Hematopoietic multipotent progenitor cell treated with erythropoietin and hydrocortisone succinate and interleukin-3 and kit ligand, for 8 days (in vitro differentiated cells): ENCODE data around the gene R3HDM4.
"Not testable (repeated sequence)": the region's sequence is repeated elsewhere in the genome, so short reads cannot be mapped to it uniquely, and the experiment has no call there.

Experiments
- DNase-seq: peaks from one replicate; pipeline ENCODE4 v3.0.0-alpha.2; 2015

The R3HDM4 gene

DNA sequence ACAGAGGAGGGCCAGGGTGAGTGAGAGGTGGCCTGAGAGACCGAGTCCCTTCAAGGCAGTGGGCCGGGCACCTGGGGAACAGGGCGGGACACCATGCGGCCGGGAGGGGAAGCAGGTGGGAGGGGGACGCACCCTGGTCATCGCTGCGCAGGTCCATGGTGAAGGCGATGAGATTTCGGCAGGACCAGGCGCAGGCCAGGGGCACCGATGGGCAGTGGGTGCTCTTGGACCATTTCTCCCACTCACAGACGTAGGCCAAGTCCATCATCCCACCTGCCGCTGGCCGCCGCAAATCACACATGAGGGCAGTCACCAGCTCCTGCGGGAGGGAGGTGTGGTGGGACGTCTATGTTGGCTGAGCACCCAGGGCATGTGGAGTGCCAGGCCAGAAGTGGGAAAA lies 22.2 kb downstream of the R3HDM4 start:
- no peak for DNase-seq

DNA sequence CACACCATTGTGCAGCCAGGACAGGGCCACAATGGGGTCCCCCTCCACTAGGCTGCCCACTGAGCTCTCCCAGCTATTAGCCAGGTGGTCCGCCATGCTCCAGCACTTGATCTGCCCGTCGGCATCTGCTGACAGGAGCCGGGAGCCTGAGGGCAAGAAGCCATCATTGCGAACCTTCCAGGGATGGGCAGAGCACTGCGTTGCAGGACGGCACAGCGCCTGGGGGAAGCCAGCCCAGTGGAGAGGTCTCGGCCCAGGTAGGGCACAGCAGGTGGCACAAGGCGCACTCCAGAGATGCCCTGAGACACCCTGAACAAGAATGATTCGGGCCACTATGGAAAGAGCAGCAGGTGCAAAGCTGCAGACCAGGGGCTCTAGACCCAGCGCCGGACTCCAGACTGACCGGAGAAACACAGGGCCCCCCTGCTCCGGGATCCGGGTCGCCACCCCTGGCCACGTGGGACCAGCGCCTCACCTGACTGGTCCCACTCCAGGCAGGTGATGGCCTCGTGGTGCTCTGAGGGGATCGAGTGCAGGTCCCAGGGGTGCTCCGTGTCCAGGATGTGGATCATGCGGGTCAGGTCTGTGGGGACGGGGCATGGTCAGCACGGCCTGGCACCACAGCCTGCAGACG lies 23.2 kb downstream of the R3HDM4 start:
- no peak for DNase-seq

DNA sequence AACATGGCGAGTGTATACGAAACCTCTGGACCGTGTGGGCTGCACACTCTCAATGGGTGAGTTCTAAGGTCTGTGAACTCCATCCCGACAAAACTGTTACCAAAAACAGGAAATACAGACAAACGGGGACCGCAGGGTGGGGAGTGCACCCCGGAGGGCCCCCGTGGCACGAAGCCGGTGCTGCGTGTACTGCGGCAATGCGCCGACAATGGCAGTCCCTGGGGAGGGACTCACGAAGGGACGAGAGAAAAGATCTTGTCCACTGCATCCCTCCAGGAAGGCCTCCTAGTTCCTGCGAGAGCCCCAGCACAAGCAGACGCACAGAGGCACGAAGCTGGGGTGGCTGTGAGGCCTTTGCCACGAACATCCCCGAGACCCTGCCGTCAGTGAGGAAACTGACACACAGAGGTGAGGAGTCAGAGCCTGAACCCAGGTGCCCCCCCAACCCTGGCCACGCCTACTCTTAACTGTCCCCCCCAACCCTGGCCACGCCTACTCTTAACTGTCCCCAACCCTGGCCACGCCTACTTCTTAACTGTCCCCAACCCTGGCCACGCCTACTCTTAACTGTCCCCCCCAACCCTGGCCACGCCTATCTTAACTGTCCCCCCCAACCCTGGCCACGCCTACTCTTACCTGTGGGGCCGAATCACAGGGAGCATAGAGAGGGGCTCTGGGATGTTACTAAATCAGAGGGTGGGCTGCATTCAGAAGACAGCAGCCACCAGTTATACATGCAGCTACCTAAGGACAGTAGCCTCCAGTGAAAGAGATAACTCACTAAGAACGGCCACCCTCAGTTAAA lies 24.2 kb downstream of the R3HDM4 start:
- DNase-seq: peak; percentile 69

DNA sequence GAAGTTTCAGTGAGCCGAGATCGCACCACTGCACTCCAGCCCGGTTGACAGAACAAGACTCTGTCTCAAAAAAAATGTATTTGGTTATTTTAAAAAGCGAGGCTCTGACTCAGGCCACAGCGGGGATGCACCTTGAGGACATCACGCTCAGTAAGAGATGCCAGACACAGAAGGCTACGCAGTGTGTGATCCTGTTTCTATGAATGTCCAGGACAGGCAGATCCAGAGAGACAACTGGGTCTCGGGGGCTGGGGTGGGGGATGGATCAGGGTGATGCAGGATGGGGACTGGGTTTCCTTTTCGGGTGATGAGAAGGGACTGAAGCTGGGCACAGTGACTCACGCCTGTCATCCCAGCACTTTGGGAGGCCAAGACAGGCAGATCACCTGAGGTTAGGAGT lies 25.4 kb downstream of the R3HDM4 start:
- DNase-seq: no peak

DNA sequence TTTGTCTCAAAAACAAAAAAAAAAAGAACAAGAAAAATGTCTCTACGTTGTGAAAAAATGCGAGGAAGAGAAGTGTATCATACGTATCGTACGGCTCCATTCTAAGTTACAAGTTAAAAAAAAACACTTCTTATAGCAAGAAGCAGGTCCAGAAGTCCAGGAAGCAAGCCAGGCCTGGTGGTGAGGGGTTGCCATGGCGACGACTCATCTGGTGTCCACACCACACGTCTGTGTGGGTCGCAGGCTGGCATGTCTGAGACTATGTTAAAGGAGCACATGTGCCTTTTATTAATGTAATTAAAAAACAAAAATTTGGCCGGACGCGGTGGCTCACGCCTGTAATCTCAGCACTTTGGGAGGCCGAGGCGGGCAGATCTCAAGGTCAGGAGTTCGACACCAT lies 25.9 kb downstream of the R3HDM4 start:
- DNase-seq: no peak

DNA sequence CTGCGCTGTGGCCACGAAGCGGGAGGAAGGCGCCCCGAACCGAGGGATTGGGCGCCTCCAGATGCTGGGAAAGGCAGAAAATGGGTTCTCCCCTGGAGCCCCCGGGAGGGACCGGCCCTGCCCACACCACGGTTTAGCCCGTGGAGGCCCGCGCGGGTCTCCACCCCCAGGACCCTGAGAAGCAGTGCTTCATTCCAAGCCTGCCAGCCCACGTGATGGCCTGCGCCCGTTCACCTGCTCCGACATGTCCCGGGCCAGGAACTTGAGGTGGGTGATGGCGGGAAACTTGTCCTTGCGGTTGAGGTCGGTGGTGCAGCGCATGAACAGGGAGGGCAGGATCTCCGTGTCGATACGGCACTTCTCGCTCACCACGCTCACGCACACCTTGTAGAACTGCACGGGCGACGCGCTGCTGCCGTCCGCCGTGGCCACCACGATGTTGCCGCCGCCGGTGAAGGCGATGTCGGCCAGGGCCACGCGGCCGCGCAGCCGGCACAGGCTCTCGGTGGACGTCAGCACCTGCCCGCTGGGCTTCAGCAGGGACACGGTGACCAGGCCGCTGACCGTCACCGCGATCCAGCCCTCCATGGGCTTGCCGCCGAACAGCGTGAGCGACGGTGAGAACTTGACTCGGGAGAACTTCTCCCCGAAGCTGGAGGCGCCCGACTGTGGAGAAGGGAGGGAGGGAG lies 27.3 kb downstream of the R3HDM4 start:
- DNase-seq: no peak

DNA sequence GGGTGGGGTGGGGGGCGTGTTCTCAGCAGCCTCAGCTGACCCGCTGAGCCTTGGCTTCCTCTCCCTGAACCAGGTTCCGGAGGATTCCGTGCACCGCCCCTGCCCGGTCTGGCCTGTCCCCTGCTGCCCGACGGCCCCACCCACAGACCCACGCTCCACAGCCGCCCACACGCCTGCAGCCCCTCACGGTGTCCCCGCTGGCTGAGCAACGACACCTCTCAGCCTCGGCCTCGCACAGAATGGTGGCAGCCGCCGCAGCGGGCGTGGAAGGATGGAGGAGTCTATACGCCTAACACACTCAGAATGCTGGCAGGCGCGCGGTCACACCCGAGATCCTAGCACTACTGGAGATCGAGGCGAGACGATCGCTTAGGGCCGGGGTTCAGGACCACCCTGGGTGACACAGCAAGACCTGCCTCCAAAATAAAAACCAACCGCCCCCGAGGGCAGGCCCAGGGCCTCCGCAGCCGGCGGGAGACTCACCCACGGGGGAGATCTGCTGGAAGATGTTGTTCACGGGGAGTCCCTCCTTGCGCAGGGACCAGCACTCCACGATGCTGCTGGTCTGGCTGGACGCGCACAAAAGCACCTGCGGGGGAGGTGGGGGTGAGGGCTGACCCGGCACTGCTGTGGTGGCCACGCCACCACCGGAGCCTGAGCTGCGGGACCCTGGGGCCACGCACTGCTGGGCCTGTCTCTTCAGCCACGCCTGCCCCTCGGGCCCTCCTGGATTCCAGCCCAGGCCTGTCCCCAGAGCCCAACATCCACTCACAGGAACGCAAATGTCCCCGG lies 28.4 kb downstream of the R3HDM4 start:
- DNase-seq: no peak

DNA sequence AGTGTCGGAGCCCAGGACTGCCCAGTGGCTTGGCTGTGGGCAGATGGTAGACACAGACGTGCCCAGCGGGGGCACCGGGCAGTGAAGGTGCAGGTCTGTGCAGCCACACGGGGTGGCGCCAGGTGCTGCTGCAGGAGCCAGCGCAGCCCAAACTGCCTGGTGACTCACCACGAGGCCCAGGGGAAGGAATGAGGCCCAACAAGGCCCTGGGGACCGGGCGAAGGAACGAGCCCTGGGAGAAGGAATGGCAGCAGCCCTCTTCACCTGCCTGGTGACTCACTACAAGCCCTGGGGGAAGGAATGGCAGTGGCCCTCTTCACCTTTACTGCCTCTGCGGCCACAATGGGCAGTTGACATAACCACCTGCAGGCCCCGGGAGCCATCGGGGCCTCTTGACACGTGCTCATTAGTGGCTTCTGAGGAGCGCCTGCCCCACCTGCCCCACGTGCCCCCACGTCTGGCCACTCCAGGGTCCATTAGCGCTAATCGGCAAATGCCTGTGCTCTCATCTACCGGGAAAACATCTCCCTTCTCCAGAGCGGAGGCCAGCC lies 29.3 kb downstream of the R3HDM4 start:
- DNase-seq: no peak

DNA sequence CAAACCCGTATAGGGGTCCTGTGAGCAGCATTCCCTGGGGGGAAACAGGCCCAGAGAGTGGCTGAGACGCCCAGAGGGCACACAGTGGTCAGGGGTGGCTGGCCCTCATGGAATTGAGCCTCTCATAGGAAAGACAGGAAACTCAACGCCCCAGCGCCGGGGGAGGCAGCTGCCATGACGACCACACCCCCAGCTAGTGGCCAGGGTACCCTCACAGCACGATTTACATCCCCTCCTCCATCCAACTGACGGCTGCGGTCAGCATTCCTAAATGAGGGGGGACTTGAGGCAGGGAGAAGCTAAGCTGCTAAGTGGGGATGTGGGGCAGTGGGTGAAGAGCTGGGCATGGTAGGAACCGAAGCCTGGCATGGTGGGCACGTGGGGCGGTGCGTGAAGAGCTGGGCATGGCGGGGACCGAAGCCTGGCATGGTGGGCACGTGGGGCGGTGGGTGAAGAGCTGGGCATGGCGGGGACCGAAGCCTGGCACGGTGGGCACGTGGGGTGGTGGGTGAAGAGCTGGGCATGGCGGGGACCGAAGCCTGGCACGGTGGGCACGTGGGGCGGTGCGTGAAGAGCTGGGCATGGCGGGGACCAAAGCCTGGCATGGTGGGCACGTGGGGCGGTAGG lies 30.0 kb downstream of the R3HDM4 start:
- no peak for DNase-seq

DNA sequence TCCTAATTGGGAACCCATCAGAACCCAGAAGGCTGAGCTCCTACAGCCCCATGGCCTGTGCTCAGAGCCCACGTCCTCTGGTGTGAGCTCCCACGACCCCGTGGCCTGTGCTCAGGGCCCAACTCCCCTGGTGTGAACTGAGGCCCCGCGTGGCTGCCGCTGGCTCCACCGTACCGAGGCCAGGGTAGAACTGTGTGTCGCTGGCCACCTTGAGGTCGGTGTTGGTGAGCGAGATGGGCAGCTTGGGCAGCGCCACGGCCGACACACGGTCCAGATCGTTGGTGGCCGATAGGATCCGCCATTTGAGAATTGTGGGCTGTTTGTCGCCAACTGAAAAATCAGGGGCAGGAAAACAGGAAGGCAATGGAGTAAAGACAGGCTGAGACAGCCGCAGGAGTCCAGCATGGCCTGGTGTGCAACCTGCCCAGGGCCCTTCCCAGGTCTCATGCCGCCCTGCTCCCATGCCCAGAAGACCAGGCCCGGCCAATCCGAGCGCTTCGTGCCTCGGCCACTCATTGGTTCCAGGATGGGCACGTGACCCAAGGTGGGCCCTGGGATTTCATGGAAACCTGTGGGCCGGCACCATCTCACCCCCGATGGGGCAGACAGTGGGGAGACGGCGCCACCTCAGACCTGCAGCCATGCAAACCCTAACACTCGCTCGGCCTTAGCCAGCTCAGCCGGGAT lies 31.5 kb downstream of the R3HDM4 start:
- no peak for DNase-seq

DNA sequence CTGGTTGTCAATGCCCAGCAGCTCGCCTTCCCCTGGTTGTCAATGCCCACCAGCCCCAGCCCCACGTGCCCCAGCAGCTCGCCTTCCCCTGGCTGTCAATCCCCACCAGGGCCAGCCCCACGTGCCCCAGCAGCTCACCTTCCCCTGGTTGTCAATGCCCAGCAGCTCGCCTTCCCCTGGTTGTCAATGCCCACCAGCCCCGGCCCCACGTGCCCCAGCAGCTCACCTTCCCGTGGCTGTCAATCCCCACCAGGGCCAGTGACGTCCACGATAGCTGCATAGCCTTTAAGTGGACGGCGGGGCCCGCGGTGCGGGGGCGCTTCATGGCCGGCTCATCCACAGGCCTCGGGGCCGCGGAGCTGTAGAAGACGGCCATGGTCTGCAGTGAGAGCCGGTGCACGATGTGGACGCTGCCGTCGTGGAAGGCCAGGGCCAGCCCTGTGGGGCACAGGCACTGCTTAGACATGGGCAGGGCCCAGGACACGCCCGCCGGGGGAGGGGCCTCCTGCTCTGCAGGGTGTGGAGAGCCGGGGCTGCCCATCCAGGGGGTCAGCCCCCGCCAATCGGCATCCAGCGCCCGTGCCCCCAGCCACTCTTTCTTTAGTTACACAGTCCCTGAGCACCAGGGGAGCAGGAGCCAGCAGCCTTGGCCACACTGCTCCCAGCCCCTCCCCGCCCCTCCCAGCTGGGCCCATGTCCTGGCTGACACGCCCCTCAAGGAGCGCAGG lies 33.1 kb downstream of the R3HDM4 start:
- no peak for DNase-seq

DNA sequence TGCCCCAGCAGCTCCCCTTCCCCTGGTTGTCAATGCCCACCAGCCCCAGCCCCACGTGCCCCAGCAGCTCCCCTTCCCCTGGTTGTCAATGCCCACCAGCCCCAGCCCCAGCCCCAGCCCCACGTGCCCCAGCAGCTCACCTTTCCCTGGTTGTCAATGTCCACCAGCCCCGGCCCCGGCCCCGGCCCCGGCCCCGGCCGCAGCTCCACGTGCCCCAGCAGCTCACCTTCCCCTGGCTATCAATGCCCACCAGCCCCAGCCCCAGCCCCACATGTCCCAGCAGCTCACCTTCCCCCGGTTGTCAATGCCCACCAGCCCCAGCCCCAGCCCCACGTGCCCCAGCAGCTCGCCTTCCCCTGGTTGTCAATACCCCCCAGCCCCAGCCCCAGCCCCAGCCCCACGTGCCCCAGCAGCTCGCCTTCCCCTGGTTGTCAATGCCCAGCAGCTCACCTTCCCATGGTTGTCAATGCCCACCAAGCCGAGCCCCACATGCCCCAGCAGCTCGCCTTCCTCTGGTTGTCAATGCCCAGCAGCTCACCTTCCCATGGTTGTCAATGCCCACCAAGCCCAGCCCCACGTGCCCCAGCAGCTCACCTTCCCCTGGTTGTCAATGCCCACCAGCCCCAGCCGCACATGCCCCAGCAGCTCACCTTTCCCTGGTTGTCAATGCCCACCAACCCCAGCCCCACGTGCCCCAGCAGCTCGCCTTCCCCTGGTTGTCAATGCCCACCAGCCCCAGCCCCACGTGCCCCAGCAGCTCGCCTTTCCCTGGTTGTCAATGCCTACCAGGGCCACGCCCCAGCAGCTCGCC lies 34.1 kb downstream of the R3HDM4 start:
- DNase-seq: not testable (repeated sequence)

DNA sequence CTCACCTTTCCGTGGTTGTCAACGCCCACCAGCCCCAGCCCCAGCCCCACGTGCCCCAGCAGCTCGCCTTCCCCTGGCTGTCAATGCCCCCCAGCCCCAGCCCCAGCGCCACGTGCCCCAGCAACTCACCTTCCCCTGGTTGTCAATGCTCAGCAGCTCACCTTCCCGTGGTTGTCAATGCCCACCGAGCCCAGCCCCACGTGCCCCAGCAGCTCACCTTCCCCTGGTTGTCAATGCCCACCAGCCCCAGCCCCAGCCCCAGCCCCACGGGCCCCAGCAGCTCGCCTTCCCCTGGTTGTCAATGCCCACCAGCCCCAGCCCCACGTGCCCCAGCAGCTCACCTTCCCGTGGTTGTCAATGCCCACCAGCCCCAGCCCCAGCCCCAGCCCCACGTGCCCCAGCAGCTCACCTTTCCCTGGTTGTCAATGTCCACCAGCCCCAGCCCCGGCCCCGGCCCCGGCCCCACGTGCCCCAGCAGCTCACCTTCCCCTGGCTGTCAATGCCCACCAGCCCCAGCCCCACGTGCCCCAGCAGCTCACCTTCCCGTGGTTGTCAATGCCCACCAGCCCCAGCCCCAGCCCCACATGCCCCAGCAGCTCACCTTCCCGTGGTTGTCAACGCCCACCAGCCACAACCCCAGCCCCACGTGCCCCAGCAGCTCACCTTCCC lies 34.9 kb downstream of the R3HDM4 start:
- not testable (repeated sequence) for DNase-seq

DNA sequence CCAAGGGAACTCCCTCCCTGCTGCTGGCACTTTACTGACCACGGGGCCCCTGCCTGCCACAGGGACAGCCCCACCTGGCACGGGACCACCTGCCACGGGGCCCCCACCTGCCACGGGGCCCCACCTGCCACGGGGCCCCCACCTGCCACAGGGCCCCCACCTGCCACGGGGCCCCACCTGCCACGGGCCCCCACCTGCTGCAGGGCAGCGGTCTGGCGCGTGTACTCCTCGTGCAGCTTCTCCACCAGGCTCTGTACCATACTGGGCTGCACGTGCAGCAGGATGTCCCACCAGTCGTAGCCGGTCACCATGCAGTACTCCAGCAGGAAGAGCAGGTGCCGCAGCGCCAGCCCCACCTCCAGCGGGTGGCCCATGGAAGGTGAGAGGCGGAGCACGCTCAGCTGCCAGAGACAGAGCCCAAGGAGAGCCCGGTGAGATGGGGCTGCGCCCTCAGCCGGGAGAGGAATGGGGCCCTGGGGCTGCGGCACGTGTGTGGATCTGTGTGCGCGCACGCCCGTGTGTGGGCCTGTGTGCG lies 36.2 kb downstream of the R3HDM4 start:
- no peak for DNase-seq

DNA sequence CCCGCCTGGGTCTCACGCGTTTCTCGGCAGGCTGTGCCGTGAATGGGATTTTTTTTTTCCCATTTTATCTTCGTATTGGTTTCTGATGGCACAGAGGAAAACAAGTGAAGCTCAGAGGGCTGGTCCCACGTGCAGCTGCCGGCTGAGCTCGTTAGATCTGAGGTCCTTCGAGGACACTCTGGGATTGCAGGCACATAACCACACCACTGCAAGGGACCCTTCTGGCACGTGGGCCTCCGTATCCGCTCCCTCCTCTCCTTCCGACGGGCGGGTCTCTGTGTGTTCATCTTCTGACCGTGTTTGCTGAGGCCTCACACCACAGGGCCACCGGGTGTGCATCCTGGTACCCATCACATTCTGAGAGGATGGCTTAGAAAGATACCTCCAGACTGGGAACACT lies 36.9 kb downstream of the R3HDM4 start:
- no peak for DNase-seq

DNA sequence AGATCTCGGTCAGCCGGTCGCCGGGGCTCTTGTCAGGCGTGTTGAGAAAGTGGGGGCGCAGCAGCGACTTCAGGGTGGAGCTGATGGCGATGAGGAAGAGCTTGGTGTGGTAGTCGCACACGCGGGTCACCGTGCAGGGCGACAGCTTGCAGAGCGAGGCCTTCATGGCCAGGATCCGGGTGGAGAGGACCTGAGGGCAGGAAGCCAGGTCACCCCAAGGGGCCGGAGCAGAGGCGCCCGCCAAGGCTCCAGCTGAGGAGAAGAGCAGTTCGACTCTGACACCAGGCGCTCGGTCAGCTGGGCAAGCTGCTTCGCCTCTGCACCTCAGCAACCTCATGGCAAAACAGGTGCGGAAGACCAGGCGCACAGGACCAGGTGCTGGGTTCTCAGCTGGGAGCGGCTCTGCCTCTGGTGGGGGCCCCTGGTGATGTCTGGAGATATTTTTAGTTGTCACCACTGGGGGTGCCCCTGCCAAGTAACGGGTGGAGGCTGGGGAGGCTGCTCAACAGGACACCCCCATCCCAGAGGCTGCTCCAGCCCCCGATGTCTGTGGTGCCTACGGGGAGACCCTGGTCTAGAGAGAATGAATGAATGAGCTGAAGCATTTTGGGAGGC lies 37.6 kb downstream of the R3HDM4 start:
- DNase-seq: no peak

DNA sequence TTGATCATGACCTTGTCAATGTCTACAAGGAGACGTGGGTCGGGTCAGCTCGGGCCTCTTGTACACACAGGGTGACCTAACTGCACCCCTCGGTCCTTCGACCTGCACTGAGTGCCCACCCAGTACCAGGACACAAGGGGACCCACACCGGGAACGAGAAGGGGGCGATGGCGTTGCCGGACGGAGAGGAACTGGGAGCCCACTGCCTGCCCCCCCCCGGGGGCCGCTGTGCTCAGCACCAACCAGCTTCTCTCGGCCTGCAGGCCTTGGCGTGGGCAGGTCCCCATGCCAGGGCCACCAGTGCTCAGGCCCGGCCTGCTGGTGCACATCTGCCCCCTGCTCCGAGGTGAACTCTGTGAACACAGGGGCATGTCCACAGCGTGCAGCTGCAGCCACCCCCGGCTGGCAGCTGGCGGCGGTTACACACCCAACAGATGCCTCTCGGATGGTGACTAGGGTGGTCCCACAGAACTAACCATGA lies 39.4 kb downstream of the R3HDM4 start:
- DNase-seq: no peak

DNA sequence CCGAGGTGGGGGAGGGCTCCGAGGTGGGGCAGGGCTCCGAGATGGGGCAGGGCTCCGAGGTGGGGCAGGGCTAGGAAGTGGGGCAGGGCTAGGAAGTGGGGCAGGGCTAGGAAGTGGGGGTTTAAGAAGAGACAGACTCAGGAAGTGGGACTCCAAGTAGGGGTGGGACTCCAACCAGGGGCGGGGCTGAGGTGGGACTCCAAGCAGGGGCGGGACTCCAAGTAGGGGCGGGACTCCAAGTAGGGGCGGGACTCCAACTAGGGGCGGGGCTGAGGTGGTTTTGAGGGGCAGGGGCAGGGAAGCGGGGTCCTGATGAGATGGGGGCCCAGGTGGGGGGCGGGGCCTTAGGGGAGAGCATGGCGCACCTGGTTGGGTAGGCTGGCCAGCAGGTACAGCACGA lies 39.9 kb downstream of the R3HDM4 start:
- DNase-seq: peak; percentile 67
